Effector CD8-positive, alpha-beta T cell (primary cell): Measurements from ENCODE around the gene NAE1.
"Not testable (repeated sequence)": the region's sequence is repeated elsewhere in the genome, so short reads cannot be mapped to it uniquely, and the experiment has no call there.

Experiments used
- DNase-seq: peaks from one replicate; lab custom pipeline; 2025; lab: John Stamatoyannopoulos, UW

NAE1 gene

DNA sequence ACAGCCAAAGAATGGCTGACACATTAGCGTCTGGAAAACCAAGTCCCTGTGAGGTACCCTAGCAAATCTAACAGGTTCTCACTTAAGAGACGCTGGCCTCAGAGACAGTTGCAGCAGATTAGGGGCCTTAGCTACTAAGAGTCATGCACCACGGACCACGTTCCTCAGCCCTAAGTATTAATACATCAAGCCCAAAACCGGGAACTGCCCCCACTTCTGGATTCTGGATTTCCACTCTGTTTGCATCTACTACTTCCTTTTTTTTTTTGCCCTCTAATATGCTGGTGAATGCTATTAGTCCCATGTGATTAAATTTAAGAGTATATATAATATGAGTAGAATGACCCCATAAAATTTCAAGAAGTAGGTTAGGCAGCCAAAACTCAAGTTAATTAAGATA lies 28.6 kb downstream of the NAE1 start:
- DNase-seq: no peak

DNA sequence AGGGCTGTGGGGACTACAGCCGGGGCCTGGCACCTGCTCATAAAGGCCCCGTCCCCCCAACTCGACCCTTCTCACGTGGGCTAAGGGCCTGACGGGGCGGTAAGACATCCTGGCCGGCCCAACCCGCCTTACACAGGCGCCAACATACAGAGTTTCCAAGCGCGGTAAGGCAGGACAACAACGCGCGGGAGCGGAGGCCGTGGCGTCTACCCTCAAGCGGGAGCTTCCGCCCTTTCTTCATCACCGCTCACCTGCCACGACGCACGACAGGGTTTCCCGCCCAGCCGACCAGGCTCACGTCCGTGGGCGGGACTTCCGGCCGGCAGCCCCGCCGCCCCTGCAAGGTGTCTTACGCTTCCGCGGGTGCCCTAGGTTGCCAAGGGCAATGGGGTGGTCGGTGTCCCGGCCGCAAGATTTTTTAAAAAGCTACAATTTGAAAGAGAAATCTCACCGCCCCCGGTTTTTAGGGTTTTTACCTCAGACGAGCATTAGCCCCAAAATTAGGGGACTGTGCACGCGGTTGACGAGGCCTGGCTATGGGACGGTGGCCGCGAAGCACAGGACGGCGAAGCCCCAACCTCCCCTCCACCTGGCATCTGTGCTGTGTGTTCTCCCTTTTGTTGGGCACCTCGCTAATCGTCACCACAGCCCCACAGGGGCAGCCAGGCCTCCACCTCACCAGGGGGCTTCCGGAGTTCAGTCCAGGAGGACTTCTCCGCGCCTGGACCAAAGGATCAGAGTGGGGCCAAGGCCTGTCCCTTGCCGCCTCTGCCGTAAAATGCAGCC lies 29.3 kb downstream of the NAE1 start, which contains the start of gene TERB1:
TERB1 (minus strand) TSS at position 265 of the 786 bp plus-strand sequence. CDS start 4,786 bp downstream, outside the sequence.
- DNase-seq: no peak

DNA sequence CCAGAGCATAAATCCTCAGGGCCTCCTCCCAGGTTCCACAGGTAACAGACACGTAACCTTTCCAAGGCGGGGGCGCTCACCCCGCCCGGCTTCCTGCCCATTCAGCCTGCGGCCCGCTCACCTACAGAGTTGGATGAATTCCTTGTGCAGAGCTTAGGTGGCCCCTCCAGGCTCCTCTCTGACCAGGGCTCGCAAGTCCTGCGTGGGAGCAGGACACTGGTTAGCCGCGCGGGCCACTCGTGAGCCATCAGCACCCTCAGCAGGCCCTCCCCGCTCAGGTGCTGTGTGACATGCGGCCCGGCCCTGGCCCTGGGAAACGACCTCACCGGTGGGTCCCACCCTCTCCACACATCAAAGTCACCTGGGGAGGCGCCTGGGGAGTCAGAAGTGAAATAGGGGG lies 29.9 kb downstream of the NAE1 start:
- DNase-seq: no peak

DNA sequence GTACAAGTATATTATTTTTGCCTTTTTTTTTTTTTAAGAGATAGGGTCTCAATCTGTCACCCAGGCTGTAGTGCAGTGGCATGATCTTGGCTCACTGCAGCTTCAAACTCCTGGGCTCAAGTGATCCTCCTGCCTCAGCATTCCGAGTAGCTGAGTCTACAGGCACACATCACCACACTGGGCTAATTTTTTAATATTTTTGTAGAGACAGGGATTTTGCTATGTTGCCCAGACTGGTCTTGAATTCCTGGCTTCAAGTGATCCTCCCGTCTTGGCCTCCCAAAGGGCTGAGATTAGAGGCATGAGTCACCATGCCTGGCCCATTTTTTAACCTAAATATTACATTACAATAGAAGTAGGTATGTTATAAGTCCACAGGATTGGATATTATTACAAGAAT lies 32.6 kb downstream of the NAE1 start:
- no peak for DNase-seq

DNA sequence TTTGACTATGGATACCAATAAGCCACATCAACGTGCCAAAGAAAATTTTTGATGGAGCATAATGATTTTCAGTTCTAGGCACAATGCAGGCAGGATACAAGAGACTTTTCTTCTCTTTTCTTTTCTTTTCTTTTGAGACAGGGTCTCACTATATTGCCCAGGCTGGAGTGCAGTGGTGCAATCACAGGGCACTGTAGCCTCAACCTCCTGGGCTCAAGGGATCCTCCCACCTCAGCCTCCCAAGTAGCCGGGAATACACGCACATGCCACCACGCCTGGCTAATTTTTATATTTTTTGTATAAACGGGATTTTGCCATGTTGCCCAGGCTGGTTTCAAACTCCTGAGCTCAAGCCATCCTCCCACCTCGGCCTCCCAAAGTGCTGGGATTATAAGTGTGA lies 36.8 kb downstream of the NAE1 start:
- not testable (repeated sequence) for DNase-seq

DNA sequence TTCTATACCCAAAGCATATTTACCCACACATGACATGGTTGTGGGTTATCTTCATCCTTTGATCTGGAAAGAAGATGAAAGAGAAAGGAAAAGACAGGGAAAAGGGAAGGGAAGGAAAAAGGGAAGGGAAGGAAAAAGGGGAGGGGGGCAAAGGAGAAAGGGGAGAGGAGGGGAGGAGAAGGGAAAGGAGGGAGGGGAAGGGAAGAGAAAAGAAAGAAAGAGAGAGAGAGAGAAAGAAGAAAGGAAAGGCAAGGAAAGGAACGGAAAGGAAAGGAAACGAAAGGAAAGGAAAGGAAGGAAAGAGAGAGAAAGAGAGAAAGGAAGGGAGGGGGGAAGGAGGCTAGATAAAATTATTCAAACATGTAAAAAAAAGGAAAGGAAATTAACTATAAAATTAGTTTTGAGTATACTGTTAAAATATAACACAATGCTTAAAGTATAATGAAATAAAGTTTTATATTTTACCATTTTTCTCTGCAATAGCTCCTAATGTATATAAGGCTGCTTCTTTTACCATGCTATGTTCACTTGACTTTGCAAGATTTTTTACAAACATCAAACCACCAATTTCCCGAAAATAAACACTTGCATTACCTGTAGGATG lies 40.5 kb downstream of the NAE1 start:
- no peak for DNase-seq

DNA sequence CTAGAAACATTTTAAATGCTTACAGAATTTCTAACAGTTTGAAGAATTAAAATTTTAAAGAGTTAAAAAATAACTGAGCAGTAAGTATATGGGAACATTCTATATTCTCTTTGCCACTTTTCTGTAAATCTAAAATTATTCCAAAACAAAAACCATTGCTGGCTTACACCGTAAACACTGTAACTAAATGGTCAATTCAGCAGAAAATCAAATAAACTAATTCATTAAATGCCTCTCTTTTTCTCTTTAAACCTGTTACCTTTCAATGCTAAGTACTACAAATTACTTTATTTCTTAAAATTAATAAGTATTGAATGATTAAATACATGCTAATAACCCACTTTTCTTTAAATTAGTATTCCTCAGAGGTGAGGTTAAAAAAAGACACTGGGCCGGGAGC lies 43.3 kb downstream of the NAE1 start:
- no peak for DNase-seq

DNA sequence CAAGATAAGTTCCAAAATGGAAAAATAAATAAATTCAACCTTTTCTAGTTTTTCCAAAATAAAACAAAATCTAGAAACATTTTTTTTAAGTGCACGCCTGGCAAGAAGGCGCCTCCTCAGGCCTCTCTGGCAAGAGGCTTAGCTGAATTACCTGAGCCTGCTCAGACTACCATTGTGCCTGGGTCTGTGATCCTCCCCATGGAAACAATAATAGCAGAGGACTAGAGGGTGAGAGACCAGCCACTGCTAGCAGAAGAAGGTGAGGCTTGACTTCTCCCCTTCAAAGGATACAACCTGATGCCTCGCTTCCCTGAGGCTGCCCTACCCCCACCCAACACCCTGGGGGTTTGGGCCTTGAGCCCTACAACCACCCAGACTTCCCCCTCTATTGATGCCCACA lies 44.2 kb downstream of the NAE1 start:
- no peak for DNase-seq

DNA sequence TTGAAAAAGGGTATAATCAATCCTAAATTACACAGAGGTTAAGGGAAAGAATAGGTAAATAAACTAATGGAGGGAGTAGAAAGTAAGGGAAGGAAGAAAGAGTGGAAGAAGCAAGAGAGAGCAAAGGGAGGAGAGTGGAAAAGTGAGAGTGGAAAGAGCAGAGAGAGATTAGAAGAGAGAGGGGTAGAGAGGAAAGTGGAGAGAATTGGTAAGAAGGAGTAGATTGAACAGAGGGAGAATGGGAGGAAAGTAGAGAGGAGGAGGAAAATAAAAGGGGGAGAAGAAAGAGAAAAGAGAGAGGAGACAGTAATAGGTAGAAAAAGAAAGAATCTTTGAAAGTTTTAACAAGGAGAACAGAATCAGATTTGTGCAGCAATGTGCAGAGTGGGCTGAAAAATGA lies 54.3 kb downstream of the NAE1 start:
- no peak for DNase-seq

DNA sequence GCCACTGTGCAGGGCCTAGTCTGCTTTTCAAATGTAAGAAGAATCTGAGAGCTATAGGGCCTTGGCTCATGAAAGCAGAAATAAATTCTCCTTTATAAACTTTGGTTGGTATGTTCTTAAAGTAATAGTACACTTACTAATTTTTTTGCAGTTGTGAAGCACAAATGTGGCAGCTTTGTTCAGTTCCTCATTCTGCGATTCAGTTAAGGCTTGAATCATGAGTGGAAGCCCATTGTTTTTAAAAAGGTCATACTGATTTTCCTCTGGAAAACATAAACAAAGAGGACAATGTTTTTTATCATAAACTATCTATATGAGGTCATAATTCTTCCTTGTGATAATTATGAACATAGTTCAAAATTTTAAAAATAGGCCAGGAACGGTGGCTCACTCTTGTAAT lies 55.8 kb downstream of the NAE1 start:
- no peak for DNase-seq

DNA sequence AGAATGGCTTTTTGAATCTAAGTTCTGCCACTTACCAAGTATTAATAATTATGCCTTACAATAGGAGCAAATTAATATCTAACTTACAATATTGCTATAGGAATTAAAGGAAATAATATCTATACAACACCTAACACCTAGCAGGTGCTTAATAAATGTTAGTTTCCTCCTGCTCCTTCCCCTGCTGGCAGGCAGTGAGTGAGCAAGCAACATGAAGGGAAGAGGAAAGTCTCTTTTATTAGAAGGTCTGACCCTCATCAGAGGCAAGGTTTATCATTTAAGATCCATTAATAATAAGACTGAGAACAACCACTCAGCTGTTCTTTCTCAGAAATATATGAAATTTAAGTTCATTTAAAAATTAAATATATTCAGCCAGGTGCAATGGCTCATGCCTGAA lies 72.7 kb downstream of the NAE1 start:
- DNase-seq: no peak

DNA sequence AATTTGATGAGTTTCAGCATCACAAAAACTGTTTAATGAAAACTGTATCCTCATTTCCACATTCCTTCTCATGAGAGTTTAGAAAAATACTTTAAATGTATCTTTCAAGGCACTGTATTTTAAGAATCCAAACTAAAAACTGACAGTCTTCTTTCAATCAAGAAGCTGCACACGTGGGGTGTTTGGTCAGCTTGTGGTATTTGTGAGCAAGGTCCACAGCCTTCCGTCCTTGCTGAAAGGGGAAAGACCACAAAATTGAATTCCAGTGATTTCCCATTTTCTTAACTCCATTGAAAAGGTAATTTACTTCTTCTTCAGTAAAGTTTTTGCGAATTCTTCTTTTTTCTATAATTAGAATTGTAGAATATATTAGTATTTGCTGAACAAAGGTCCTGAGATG lies 76.0 kb downstream of the NAE1 start:
- DNase-seq: no peak

DNA sequence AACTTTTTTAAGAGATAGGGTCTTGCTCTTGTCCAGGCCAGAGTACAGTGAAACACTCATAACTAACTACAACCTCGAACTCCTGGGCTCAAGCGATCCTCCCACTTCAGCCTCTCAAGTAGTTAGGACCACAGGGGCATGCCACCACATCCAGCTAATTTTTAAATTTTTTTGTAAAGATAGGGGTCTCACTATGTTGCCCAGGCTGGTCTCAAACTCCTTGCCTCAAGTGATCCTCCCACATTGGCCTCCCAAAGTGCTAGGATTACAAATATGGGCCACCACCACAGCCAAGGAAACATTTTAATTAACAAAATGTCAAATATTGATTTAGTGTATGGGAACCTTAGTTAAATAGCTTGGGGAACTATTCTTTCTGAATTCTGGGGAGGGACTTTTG lies 76.6 kb downstream of the NAE1 start:
- no peak for DNase-seq

DNA sequence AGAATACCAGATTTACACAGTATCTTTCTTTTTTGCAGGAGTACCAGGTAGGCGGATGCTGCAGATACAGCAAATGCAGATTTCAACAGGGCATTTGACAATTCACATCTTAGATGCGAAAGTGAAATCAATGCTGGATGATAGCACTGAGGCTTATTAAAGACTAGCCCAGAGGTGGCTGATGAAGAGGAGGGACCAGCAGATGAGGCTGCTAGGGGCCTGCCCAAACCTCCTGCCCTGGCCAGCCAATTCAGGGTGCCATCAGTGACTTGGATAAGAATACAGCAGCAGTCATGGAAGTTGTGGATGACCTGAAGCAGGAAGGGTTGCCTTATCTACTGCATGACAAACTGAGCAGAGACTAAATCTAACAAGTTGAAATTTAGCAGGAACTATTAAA lies 77.8 kb downstream of the NAE1 start:
- no peak for DNase-seq
